Testis (tissue), 3 donors: ENCODE measurements around the gene LPP. TPM values are rescaled to one million over a fixed set of nuclear protein-coding genes. Genes with fewer than 3 reads are reported as not detected.

Experiments used
- DNase-seq: peaks from one replicate; pipeline ENCODE4 v3.0.0-alpha.2; 2019
- H3K27ac ChIP-seq, 2 donors: fragments of 200-600 bp; sonication (generic); one replicate each; pipeline ENCODE4 v1.5.1; 2019
- H3K27me3 ChIP-seq: fragments of 200-600 bp; sonication (generic); one replicate; pipeline ENCODE4 v1.5.1; 2019
- H3K36me3 ChIP-seq: fragments of 200-600 bp; sonication (generic); one replicate; pipeline ENCODE4 v1.5.1; 2017; ENCODE audit warnings: low read depth; ENCODE audit errors: missing control alignments
- H3K4me1 ChIP-seq: fragments of 200-600 bp; sonication (generic); one replicate; pipeline ENCODE4 v1.5.1; 2019
- H3K4me3 ChIP-seq, 2 donors: fragments of 200-600 bp; sonication (generic); one replicate each; pipeline ENCODE4 v1.5.1; 2017 to 2019
- H3K9me3 ChIP-seq: fragments of 200-600 bp; sonication (generic); one replicate; pipeline ENCODE4 v1.5.1; 2017
- POLR2A ChIP-seq: fragments of 450-650 bp; IDR thresholded peaks from one replicate; pipeline ENCODE4 v1.6.1; 2017; ENCODE audit warnings: antibody characterized with exemption, mild to moderate bottlenecking, moderate library complexity
- WGBS, 2 donors: methylation state at CpG; one replicate each; pipeline ENCODE4 v1.1.5; 2018; 5-methylcytosine and 5-hydroxymethylcytosine counted together
- intact Hi-C: fragments of 100-400 bp; cut with DNase I; formaldehyde crosslinking; loops from one replicate; pipeline ENCODE4 v1.15.1; 2023; ENCODE audit warnings: low total_unique reads
- polyA plus RNA-seq: library from polyadenylated mRNA; stranded (reverse); fragments of 350-450 nt; fragmentation: Illumina TruSeq; extraction: RNeasy Lipid Tissue Mini Kit (QIAGEN cat#74804); gene quantifications from one replicate; pipeline ENCODE4 v1.2.3, GENCODE V29; 2014; ENCODE audit warnings: low read depth, low replicate concordance; ENCODE audit not compliant: insufficient read depth
- total RNA-seq, 2 donors: library from RNA; depleted of rRNA; stranded (reverse); fragments of >200 nt; gene quantifications; one replicate each; pipeline ENCODE4 v1.2.3, GENCODE V29; 2016
- TF ChIP-seq, protein P1 (sequence below), 3 experiments: fragments of 450-650 bp in 2 of 3; fragments of 200-600 bp in 1 of 3; sonication (generic) in 1 of 3; IDR thresholded peaks; one replicate each; pipeline ENCODE4 v1.5.1; 2016 to 2019; ENCODE audit warnings: antibody characterized with exemption in 3 of 3, mild to moderate bottlenecking in 2 of 3, moderate library complexity in 1 of 3

LPP gene
- total and polyA plus RNA-seq, 3 donors from 2014 or later: 89.9 to 135 (median 132) TPM

DNA sequence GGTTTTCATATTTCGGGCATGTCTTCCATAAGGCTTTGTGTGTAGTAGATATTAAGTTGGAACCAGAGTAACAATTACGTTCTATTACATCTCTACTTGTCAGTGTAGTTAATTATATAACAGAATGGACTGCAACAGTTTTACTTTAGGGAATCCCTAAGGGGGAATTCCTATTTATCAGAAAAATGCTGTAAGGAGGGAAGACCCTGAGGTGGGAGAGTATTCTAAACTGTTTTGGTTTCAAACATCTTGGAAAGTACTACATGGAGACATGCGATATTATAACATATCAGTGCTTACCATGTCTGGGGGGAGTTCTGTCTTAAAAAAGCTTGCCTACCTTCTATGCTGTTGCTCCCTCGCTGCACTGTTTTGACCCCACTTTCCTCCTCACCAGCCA, 238.1 kb downstream of the LPP start:
- H3K9me3 ChIP-seq: no peaks in the 10 kb centered on the region
- no peaks in the 10 kb centered on the region for H3K27me3 ChIP-seq
- no peak for TF ChIP-seq POLR2A
- TF ChIP-seq, protein P1, sequence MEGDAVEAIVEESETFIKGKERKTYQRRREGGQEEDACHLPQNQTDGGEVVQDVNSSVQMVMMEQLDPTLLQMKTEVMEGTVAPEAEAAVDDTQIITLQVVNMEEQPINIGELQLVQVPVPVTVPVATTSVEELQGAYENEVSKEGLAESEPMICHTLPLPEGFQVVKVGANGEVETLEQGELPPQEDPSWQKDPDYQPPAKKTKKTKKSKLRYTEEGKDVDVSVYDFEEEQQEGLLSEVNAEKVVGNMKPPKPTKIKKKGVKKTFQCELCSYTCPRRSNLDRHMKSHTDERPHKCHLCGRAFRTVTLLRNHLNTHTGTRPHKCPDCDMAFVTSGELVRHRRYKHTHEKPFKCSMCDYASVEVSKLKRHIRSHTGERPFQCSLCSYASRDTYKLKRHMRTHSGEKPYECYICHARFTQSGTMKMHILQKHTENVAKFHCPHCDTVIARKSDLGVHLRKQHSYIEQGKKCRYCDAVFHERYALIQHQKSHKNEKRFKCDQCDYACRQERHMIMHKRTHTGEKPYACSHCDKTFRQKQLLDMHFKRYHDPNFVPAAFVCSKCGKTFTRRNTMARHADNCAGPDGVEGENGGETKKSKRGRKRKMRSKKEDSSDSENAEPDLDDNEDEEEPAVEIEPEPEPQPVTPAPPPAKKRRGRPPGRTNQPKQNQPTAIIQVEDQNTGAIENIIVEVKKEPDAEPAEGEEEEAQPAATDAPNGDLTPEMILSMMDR (IDR thresholded peaks at IDR 0.05): no peak
- H3K27ac ChIP-seq: no peak overlapping the region
- WGBS, 2 donors: 91 to 95% methylated on average over 4 of the region's 4 CpGs
- peaks cover 13% of the 10 kb centered on the region for H3K4me1 ChIP-seq
- DNase-seq: no peak
- H3K4me3 ChIP-seq: no peak overlapping the region
- no peaks in the 10 kb centered on the region for H3K36me3 ChIP-seq
- intact Hi-C loops: no loop called here

DNA sequence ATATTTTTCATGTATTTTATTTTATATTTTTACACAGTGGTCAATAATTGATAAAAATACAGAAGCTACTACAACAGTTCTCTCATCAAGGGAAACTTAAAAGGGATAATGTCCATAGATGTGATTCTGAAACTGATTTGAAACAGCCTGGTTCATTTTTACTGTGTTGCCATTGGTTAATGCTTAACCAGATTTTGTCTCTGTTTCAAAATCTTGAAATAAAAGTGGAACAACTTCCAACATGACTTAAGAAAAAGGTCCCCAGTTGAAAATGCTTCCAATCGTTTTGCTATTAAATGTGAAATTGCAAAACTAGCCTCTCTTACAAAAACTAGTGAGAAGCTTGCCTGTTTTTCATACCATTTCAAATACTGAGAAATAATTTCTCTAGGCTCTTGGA, 240.7 kb downstream of the LPP start:
- Histone ChIP-seq H3K27ac (no peak overlapping the region), H3K4me3 (no peak overlapping the region), H3K36me3 (no peaks in the 10 kb centered on the region), H3K27me3 (no peaks in the 10 kb centered on the region), H3K4me1 (peaks cover 25% of the 10 kb centered on the region), H3K9me3 (no peaks in the 10 kb centered on the region)
- WGBS, 2 donors: 52 to 57% methylated on average over 1 of the region's 1 CpG
- no peak for TF ChIP-seq POLR2A
- TF ChIP-seq, protein P1 (IDR thresholded peaks at IDR 0.05): no peak
- intact Hi-C loops: no loop called here
- no peak for DNase-seq

- no peak for DNase-seq
- Histone ChIP-seq H3K4me3 (no peak overlapping the region), H3K9me3 (no peaks in the 10 kb centered on the region), H3K27ac (peak overlapping the region in 1 of 2 donors; percentile 75), H3K36me3 (no peaks in the 10 kb centered on the region), H3K4me1 (peaks cover 19% of the 10 kb centered on the region), H3K27me3 (no peaks in the 10 kb centered on the region)
- intact Hi-C loops: no loop called here
- 64 to 74% methylated on average over 2 of the region's 2 CpGs for WGBS, 2 donors
- TF ChIP-seq, protein P1 (IDR thresholded peaks at IDR 0.05): no peak
- no peak for TF ChIP-seq POLR2A
Measured at GRCh38 chr3:188396251-188396650, 242.3 kb downstream of the LPP start.

- Histone ChIP-seq H3K36me3 (no peaks in the 10 kb centered on the region), H3K4me3 (no peak overlapping the region), H3K27ac (peak overlapping the region; percentile 13 to 75), H3K27me3 (no peaks in the 10 kb centered on the region), H3K9me3 (no peaks in the 10 kb centered on the region), H3K4me1 (peaks cover 16% of the 10 kb centered on the region)
- no peak for DNase-seq
- intact Hi-C loops: no loop called here
- TF ChIP-seq, protein P1 (IDR thresholded peaks at IDR 0.05): no peak
- TF ChIP-seq POLR2A: no peak
- WGBS, 2 donors: 32 to 33% methylated on average over 3 of the region's 3 CpGs
Measured at GRCh38 chr3:188396900-188397299, 242.9 kb downstream of the LPP start.
